GM20000 (cell line): ENCODE data around the gene PKP4.

Experiments used
- DNase-seq: peaks from one replicate; pipeline ENCODE4 v3.0.0; 2012; ENCODE audit warnings: low spot score
- CTCF ChIP-seq: IDR thresholded peaks from 2 replicates; pipeline ENCODE4 v1.5.1; 2012; ENCODE audit warnings: mild to moderate bottlenecking, control low read depth; ENCODE audit errors: extremely low read depth, missing control alignments

PKP4 gene

GRCh38 chr2:158544998-158545397, 88.2 kb downstream of the PKP4 start:
- no peak for DNase-seq
- TF ChIP-seq CTCF = no peak

GRCh38 chr2:158546412-158547144, 89.8 kb downstream of the PKP4 start:
- TF ChIP-seq CTCF = peak; percentile 11
- DNase-seq = peak; percentile 25

- DNase-seq = no peak
- no peak for TF ChIP-seq CTCF
Measured at GRCh38 chr2:158553257-158553656, 96.5 kb downstream of the PKP4 start.

GRCh38 chr2:158554996-158555395, 98.2 kb downstream of the PKP4 start:
- DNase-seq = no peak
- TF ChIP-seq CTCF = no peak

- no peak for DNase-seq
- TF ChIP-seq CTCF = no peak
Measured at GRCh38 chr2:158556124-158556523, 99.4 kb downstream of the PKP4 start.

- no peak for TF ChIP-seq CTCF
- no peak for DNase-seq
Measured at GRCh38 chr2:158557752-158558151, 101.0 kb downstream of the PKP4 start.

- TF ChIP-seq CTCF = no peak
- no peak for DNase-seq
Measured at GRCh38 chr2:158559252-158559651, 102.5 kb downstream of the PKP4 start.
